GM21737 (cell line): Measurements from ENCODE around the gene CPSF4.

Source experiments
- ATAC-seq: cut with Tn5 transposase; IDR thresholded peaks from one replicate; pipeline ENCODE4 v1.9.1; 2021; ENCODE audit warnings: mild to moderate bottlenecking, moderate library complexity; ENCODE audit not compliant: unreplicated experiment

The CPSF4 gene

GRCh38 chr7:99446096-99446495, 7.4 kb downstream of the CPSF4 start:
- ATAC-seq = no peak

GRCh38 chr7:99447943-99448342, 9.2 kb downstream of the CPSF4 start:
- no peak for ATAC-seq

GRCh38 chr7:99448855-99449254, 10.1 kb downstream of the CPSF4 start:
- ATAC-seq = no peak

- ATAC-seq = no peak
Observed at GRCh38 chr7:99449326-99449725, 10.6 kb downstream of the CPSF4 start.

- no peak for ATAC-seq
Observed at GRCh38 chr7:99451936-99452335, 13.2 kb downstream of the CPSF4 start.

GRCh38 chr7:99452541-99452940, 13.8 kb downstream of the CPSF4 start:
- no peak for ATAC-seq

- no peak for ATAC-seq
Observed at GRCh38 chr7:99453105-99453504, 14.4 kb downstream of the CPSF4 start.

- ATAC-seq = no peak
Observed at GRCh38 chr7:99455874-99456273, 17.1 kb downstream of the CPSF4 start.

GRCh38 chr7:99456288-99456687, 17.5 kb downstream of the CPSF4 start:
- no peak for ATAC-seq

GRCh38 chr7:99457050-99457649, 18.4 kb downstream of the CPSF4 start:
- ATAC-seq = no peak

GRCh38 chr7:99457650-99458493, 19.1 kb downstream of the CPSF4 start:
- ATAC-seq = no peak

- ATAC-seq = no peak
Observed at GRCh38 chr7:99459087-99459486, 20.3 kb downstream of the CPSF4 start.

GRCh38 chr7:99460651-99461050, 21.9 kb downstream of the CPSF4 start:
- no peak for ATAC-seq

GRCh38 chr7:99461221-99461620, 22.5 kb downstream of the CPSF4 start:
- ATAC-seq = no peak

GRCh38 chr7:99465421-99465768, 26.7 kb downstream of the CPSF4 start:
- no peak for ATAC-seq

- no peak for ATAC-seq
Observed at GRCh38 chr7:99468336-99468918, 29.7 kb downstream of the CPSF4 start.

- no peak for ATAC-seq
Observed at GRCh38 chr7:99469381-99470065, 30.8 kb downstream of the CPSF4 start.

GRCh38 chr7:99472561-99473314, 34.0 kb downstream of the CPSF4 start, which contains the start of gene ZNF789:
Gene ZNF789 (plus strand): TSS chr7:99472890. CDS start chr7:99476457, 3,567 bp downstream.
- ATAC-seq = peak; percentile 96

- peak; percentile 14 for ATAC-seq
Observed at GRCh38 chr7:99473315-99473596, 34.5 kb downstream of the CPSF4 start.

GRCh38 chr7:99476107-99476506, 37.4 kb downstream of the CPSF4 start:
- ATAC-seq = no peak
